HEK293T (cell line): Measurements from ENCODE around the gene PPFIBP2.

Experiments
- HDGF ChIP-seq: fragments of 450-650 bp; IDR thresholded peaks from 2 replicates; pipeline ENCODE4 v1.6.1; 2017; ENCODE audit warnings: antibody characterized with exemption, borderline replicate concordance
- SUZ12 ChIP-seq: fragments of 450-650 bp; IDR thresholded peaks from 2 replicates; pipeline ENCODE4 v1.6.1; 2016; ENCODE audit warnings: mild to moderate bottlenecking

GRCh38 chr11:7673724-7674434 is 160.1 kb downstream of the PPFIBP2 start:
- TF ChIP-seq HDGF (no peak), SUZ12 (no peak)
